Measurements from ENCODE around the gene NFASC. TPM values are rescaled to one million over a fixed set of nuclear protein-coding genes. Genes with fewer than 3 reads are reported as not detected.

NFASC gene
- total RNA-seq = 1 to 10 TPM in 1 of 2 donors, under 1 TPM in 1; 0.11 to 1.8 TPM

DNA sequence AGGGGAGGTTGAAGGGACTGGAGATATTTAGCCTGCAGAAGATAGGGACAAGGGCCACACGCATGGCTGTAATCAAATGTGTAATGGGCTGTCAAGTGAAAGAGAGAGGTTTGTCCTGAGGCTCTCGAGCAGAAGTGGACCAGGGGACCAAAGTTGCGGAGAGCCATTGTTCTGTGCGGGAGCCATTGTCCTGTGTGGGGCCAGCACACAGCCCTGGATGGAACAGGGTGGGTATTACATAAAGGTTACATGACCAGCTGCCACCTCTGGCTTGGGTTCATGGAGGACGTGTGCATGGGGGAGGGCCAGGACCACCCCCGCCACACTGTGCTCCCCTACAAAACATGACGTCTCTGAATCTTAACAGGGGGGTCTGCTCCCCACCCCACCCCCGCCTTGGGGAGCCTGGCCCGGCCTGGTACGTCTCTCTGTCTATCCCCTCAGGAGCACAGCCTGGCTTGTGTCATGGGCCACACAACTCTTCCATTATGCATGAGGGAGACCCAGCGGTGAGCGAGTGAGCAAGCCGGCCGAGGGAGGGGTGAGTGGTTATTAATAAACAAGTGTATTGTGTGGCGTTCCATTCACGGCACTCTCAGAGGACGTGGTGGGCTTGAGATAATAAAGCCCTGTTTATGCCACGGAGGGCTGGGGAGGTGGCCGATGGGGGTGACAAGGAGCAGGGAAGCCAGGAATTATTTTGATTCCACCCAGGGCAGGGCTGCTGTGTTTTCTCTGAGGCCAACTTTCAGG is at the start of gene NFASC:
Gene NFASC (plus strand): TSS at position 703 of the 753 bp plus-strand sequence. CDS start 73,454 bp downstream, outside the sequence.
- Mint-ChIP-seq H3K36me3 (no peaks in the 10 kb centered on the region), H3K9me3 (no peaks in the 10 kb centered on the region), H3K27ac (peak within 1 kb of the TSS in 1 of 2 donors; percentile 78)
- DNase-seq (ENCODE audit: low spot score in 2 of 2) (no peak), ATAC-seq (no peak)

DNA sequence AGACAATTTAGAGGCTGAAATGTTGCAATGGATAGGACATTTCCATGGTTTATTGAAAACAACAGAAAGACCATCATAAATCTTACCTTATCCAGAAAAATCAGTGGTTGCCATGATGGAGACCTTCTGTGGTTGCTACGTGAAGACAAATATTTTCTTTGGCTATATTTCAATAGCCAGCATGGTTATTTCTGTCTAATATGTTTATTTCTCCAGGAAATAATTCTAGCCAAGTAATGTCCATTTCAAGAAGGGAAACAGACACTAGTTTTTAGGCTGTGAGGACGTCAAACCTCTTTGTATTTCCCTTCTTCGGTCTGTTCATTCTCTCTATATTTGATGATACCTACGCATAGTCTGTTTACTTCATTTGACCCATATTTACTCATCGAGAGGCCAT is 49.2 kb upstream of the NFASC start:
- H3K9me3 Mint-ChIP-seq = no peaks in the 10 kb centered on the region
- ATAC-seq = no peak
- DNase-seq (ENCODE audit: low spot score in 2 of 2) = no peak
- no peaks in the 10 kb centered on the region for H3K36me3 Mint-ChIP-seq
- no peak overlapping the region for H3K27ac Mint-ChIP-seq

DNA sequence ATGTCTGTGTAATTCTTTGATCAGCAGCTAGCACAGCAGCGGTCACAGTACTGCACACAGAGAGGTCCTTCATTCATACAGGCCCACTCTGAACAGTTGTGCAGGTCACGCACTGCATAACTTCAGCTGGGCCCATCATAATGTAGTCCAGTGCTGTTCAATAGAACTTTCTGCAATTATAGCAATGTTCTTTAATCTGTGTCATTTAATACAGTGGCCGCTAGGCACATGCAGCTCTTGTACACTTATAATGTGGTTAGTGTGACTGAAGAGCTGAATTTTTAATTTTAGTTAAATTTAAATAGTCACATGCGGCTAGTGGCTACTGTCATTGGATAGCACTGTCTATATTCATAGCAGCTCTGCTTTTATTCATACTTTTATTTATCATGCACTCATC is 48.7 kb upstream of the NFASC start:
- ATAC-seq (no peak), DNase-seq (ENCODE audit: low spot score in 2 of 2) (no peak)
- H3K27ac Mint-ChIP-seq = no peak overlapping the region
- H3K9me3 Mint-ChIP-seq = no peaks in the 10 kb centered on the region
- no peaks in the 10 kb centered on the region for H3K36me3 Mint-ChIP-seq

DNA sequence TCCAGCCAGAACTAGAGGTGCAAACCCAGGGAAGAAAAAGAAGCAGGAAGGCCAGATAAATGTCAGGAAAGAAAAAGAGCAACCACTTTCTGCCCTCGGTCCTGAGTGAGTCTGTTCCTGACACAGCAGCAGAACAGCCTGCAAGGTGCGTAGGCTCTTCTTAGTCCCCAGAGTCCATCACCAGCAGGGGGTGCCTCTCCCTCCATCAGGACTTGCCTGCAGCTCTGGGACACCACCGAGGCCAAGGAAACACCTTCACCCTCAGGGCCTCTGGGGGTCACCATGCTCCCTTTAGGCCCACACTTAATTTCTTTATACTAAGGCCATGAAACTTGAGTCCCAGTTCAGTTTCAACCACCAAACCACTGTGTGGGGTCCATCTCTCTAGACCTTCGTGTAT is 43.7 kb upstream of the NFASC start:
- no peaks in the 10 kb centered on the region for H3K36me3 Mint-ChIP-seq
- H3K9me3 Mint-ChIP-seq = no peaks in the 10 kb centered on the region
- DNase-seq (ENCODE audit: low spot score in 2 of 2) = peak in 1 of 2 donors; percentile 41
- peak in 1 of 2 donors; percentile 57 for ATAC-seq
- H3K27ac Mint-ChIP-seq = no peak overlapping the region

DNA sequence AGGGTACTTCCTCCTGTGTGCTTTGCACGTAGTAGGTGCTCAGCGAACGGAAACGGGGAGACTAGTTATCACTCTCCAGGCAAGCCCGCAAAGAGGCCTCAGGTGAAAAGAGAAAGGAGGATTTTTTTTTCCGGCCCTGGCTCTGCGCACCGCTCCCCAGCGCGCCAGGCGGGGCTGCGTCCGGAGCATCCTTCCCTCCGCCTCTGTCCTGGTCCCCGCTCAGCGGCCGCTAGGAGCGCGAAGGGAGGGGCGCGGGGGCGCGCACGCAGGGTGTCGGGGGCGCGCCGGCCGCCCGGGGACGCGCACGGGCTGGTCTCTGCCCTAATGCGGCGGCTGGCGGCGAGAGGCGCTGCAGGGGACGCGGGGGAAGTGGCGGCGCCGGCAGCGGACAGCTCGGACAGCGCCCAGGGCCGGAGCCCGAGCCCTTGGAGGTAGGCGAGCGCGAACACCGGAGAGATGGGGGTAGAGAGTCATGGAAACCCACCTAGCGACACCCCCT is 42.3 kb upstream of the NFASC start:
- ATAC-seq (peak; percentile 67 to 86), DNase-seq (ENCODE audit: low spot score in 2 of 2) (peak in 1 of 2 donors; percentile 75)
- Mint-ChIP-seq H3K36me3 (no peaks in the 10 kb centered on the region), H3K9me3 (no peaks in the 10 kb centered on the region), H3K27ac (no peak overlapping the region)

DNA sequence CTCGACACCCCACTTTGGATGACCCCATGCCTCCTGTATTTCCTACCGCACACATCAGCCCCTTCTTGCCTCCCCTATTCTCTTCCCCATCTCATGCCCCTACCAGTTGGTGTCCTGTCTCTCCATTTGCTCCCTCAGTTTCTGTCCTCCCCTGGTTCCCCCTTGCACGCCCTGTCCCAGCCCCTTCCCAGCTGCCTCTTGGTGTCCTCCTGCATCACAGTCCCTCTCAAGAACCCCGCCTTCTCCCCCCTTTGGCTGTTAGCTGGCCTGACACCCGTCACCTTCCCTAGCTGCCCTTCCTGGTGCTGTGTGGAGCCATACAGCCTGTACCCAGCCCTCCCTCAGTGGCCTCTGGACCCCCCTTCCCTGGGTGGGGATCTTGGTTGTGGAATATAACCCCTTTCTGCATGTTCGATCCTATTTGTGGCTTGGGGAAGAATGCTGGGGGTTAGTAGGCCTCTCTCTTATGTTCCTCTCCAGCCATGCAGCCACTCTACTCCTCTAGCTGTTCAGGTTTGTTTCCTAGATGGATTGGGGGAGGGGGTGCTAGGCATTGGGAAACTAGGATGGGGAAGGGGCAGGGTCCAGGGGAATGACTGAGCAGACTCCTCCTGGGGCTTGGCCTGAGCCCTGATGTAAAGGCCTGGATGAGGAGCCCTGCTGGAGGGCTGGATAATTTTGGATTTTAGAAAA is 41.4 kb upstream of the NFASC start:
- no peak for ATAC-seq
- DNase-seq (ENCODE audit: low spot score in 2 of 2) = no peak
- no peaks in the 10 kb centered on the region for H3K9me3 Mint-ChIP-seq
- peak overlapping the region in 1 of 2 donors; percentile 48 for H3K27ac Mint-ChIP-seq
- no peaks in the 10 kb centered on the region for H3K36me3 Mint-ChIP-seq

DNA sequence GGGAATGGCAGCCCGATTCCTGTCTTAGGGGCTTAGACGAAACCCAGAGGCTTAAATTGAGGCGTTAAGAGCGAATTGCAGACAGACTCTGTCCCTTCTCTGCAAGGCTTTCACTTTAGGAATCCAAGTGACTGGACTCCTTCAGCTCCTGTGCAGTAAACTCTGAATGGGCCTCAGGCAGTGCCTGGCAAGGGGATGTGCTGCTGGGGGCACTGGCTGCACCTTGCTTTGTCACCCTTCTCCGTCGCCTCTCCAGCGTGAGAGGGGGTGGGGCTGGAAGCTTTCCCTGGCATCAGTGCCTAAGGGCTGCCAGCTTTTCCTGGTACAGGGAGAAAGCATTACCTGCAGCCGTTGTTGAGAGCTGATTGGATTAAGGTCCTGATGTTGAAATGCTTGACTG is 39.9 kb upstream of the NFASC start:
- DNase-seq (ENCODE audit: low spot score in 2 of 2) (no peak), ATAC-seq (no peak)
- no peak overlapping the region for H3K27ac Mint-ChIP-seq
- no peaks in the 10 kb centered on the region for H3K36me3 Mint-ChIP-seq
- H3K9me3 Mint-ChIP-seq = no peaks in the 10 kb centered on the region

DNA sequence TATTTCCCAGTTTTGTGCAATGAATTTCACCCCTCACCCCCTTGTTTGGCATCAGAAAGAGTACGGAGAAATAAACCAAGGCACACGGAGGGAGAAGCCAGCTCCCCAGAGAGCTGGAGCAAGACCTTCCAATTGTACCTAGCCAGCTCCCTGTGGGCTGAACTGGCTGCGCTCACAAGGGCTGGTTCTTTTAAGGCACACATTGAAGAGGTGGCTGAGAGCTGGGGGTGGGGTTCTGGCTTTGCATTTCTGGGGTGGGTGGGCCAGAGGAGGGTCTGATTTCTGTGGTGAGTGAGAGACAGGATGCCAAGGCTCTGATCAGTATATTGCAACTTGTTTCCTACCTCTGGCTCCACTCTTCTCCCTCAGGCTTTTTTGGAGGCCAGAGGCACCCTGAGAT is 39.5 kb upstream of the NFASC start:
- ATAC-seq = no peak
- DNase-seq (ENCODE audit: low spot score in 2 of 2) = no peak
- no peak overlapping the region for H3K27ac Mint-ChIP-seq
- no peaks in the 10 kb centered on the region for H3K36me3 Mint-ChIP-seq
- no peaks in the 10 kb centered on the region for H3K9me3 Mint-ChIP-seq

DNA sequence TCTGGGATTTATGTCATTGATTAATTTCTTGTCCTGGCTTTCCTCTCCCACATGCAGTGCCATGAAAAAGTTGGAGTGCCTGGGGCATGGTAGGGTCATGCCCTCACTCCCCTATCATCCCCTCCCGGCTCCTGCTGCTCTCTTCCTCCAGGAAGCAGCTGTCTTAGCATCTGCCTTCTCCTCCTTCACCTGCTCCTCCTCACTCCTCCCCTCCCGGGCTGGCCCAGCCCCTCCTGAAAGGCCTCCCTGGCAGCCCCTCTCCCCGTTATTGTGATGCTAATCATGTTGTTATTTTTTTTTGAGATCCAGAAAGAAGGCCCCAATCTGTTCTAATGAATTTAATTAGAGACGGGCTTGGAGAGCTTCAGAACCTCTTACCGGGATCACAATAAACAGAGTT is 36.3 kb upstream of the NFASC start:
- peaks cover 0 to 4% of the 10 kb centered on the region in 2 donors for H3K9me3 Mint-ChIP-seq
- no peak overlapping the region for H3K27ac Mint-ChIP-seq
- DNase-seq (ENCODE audit: low spot score in 2 of 2) (no peak), ATAC-seq (no peak)
- no peaks in the 10 kb centered on the region for H3K36me3 Mint-ChIP-seq

DNA sequence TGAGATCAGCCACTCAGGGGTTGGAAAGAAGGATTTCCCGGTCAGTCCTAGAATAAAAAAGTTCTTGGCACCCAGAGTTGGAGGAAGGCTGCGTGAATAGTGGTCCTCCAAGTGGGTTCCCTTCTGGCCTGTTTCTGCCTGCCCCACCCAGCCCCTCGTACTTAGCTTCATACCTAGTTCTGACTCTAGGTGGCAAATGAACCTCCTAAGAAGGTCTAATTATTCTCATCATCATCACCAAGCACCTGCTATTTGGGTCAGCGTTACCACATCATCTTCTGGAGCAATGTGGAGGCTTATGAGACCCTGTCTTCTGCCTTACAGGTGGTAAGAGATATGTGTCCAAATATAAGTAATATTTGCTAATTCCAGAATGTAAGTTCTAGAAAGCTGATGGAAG is 35.9 kb upstream of the NFASC start:
- peaks cover 0 to 4% of the 10 kb centered on the region in 2 donors for H3K9me3 Mint-ChIP-seq
- no peaks in the 10 kb centered on the region for H3K36me3 Mint-ChIP-seq
- DNase-seq (ENCODE audit: low spot score in 2 of 2) (no peak), ATAC-seq (no peak)
- no peak overlapping the region for H3K27ac Mint-ChIP-seq

DNA sequence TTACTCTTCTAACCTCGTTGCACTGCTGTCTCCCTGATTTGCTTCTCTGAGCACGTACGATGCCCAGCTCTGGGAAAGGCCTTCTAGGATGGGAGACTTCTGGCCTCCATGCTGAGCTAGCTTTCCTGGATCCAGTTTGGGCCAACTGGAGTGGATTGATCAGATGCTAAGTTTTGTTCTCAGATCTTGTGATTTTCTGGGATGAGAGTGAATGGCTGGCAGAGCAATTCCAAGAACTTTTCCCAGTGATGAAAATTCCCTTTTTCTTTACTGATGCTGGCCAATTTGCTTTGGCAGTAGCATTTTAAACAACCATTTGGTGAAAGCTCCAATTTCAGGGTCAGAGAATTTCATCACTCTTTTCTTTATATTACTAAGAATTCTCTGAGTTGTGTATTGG is 34.9 kb upstream of the NFASC start:
- no peak for ATAC-seq
- Mint-ChIP-seq H3K27ac (no peak overlapping the region), H3K9me3 (peaks cover 0 to 4% of the 10 kb centered on the region in 2 donors), H3K36me3 (no peaks in the 10 kb centered on the region)
- no peak for DNase-seq (ENCODE audit: low spot score in 2 of 2)

DNA sequence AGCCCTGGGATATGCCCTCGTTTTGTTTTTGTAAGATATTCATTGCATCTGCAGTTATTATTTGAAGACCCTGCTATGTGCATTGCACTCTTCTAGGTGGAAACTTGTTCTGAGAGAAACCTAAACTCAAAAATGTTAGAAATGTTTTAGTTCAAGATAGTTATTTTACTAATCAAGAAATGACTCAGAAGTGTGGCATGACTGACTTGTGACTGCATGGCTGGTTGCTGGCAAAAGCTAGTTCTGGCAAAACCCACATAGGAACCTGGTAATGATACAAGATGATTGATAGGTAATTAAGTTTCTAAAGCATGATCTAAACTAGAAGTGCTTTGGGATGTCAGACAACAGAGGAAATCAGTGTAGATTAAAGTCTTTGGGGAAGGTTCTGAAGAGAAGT is 33.8 kb upstream of the NFASC start:
- H3K36me3 Mint-ChIP-seq = no peaks in the 10 kb centered on the region
- H3K27ac Mint-ChIP-seq = no peak overlapping the region
- H3K9me3 Mint-ChIP-seq = peaks cover 0 to 4% of the 10 kb centered on the region in 2 donors
- ATAC-seq = no peak
- no peak for DNase-seq (ENCODE audit: low spot score in 2 of 2)

DNA sequence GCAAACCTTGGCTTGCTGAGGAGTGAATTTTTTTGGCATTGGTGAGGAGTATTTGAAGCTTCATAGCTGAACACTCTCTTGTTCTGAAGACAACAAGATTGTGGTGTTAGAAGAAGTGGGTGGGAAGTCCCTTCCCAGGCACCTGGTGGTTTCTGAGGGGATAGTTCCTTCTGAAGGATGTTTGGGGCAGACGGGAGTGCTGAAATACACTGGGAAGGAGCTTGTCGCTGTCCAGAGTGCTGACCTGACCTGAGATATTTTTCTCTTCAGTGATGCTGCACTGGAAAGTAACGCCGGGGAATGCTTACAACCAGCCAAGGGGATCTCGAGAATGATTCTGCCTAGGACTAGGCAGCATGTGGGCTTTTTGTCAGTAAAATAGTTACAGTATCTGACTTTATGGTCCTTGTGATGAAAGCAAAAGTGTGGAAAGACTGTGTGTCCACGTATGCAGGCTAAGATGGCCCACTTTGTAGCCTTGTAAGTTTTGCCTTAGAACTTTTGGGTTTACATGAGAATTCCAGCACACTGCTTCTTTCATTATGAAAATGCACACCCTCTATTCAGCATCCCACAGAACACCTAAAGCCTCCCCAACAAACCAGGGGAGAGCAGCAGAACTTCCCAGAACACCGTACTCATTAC is 33.1 kb upstream of the NFASC start:
- no peak overlapping the region for H3K27ac Mint-ChIP-seq
- ATAC-seq = no peak
- DNase-seq (ENCODE audit: low spot score in 2 of 2) = peak in 1 of 2 donors; percentile 43
- peaks cover 0 to 4% of the 10 kb centered on the region in 2 donors for H3K9me3 Mint-ChIP-seq
- no peaks in the 10 kb centered on the region for H3K36me3 Mint-ChIP-seq

DNA sequence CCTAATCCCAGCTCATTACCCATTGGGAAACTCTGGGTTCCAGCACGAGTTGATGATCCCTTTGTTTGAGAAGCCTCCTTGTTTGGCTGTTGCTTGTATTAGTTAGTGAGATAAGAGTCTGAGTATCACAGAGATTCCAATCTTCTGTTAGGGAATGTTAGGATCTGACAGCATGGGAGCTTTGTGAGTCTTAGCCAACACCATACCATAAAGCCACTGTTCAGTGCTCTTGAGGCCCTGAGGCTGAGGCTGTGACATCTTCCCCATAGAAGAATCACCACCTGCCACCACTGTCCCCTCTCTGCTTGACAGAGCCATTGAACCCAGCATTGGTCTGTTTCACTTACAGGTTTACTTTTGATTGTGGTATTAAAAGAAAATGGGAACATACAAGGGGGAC is 29.3 kb upstream of the NFASC start:
- Mint-ChIP-seq H3K27ac (no peak overlapping the region), H3K9me3 (peaks cover 0 to 4% of the 10 kb centered on the region in 2 donors), H3K36me3 (no peaks in the 10 kb centered on the region)
- ATAC-seq (no peak), DNase-seq (ENCODE audit: low spot score in 2 of 2) (no peak)

DNA sequence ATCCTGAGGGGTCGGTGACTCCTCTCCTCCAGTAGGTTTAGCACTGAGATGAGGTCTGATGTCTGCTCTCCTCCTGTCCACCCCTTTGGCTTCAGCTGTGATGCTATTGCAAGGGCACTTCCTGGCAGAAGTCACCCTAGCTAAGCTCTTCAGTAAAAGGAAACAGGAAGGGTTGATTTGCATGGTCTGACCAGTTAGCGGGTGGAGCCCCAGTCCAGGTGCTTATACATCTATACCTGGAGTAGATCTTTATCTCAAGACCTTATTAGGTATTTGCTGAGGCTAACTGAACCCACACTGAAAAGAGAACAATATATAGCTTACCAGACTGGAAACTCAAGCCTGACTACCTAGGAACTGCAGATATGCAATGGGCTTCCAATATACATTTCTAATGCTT is 28.9 kb upstream of the NFASC start:
- H3K9me3 Mint-ChIP-seq = peaks cover 0 to 4% of the 10 kb centered on the region in 2 donors
- H3K36me3 Mint-ChIP-seq = no peaks in the 10 kb centered on the region
- no peak for ATAC-seq
- H3K27ac Mint-ChIP-seq = no peak overlapping the region
- no peak for DNase-seq (ENCODE audit: low spot score in 2 of 2)

DNA sequence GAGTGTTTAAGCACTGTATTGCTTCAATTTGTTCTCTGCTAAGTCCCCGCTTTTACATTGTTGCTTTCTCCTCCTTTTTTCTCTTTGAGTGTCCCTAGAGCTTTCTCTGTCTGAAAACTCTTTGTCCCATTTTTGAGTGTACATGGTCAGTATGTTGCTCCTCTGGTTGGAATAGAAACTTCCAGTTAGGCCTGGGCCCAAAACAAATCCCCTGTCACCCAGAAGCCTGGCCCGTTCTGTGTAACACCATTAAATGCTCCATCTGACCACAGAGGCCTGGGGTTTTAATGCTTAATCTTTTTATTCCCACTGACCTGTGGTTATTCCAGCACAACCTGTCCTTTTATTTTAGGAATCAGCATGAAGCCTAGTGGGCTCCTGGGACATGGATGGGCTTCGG is 28.3 kb upstream of the NFASC start:
- ATAC-seq = no peak
- H3K27ac Mint-ChIP-seq = no peak overlapping the region

DNA sequence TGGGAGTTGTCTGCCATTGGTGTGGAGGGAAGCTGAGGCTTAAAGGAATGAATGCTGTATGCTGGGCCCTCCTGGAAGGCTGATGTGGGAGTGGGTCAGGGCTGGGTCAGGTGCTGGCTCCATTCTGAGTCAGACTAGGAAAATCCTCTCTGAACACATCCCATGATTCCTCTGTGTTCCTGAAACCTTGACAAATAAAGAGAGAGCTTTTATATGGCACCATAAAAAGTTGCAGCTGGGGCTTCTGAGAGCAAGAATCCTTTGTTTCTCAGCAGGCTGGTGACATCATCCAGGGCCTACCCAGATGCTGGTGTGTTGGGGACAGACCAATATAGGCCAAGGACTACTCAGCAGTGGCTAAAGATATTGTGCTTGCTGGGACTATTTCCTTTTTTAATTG is 27.8 kb upstream of the NFASC start:
- H3K36me3 Mint-ChIP-seq = no peaks in the 10 kb centered on the region
- no peak overlapping the region for H3K27ac Mint-ChIP-seq
- ATAC-seq (no peak), DNase-seq (ENCODE audit: low spot score in 2 of 2) (no peak)
- no peaks in the 10 kb centered on the region for H3K9me3 Mint-ChIP-seq

More for the DNA sequence above, 28.3 kb upstream of the NFASC start:
- Mint-ChIP-seq H3K9me3 (peaks cover 0 to 2% of the 10 kb centered on the region in 2 donors), H3K36me3 (no peaks in the 10 kb centered on the region)
- no peak for DNase-seq (ENCODE audit: low spot score in 2 of 2)
